ENCODE measurements around the gene PRDM13.

Gene PRDM13

DNA sequence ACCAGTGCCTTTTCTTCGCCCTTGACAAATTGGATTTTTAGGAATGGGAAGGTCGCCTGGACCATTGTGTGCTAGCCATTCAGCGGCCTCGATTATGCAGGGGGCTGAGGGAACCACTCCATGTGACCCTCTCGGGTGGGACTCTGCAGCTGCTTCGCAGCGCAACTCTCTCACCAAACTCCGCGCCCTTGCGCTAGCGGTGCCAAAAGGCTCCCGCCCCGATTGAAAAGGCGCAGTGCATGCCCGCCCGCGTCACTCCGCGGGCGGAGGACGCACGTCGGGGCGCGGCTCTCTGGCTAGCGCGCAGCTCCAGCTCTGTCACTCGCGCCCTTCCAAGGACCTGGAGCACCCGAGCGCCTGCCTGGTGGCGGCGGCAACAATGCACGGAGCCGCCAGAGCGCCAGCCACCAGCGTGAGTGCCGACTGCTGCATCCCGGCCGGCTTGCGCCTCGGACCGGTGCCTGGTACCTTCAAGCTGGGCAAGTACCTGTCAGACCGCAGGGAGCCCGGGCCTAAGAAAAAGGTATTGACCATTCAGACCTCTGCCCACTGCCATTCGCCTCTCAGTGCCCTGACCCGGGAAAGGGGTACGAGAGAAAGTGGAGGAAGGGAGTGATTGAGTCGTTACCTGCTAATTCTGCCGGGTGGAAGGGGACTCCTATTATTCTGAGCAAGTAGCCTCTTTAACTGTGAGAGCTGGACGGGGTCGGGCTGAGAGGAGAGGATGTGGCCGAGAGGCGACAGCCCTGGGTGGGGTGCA is at the start of gene PRDM13:
TSS of gene PRDM13 (plus strand) at position 178 of the 760 bp plus-strand sequence. CDS start at position 380, 202 bp downstream.
- H3K36me3 Mint-ChIP-seq: peaks cover 8% of the 10 kb centered on the region
- no peak for DNase-seq
- peaks cover 98% of the 10 kb centered on the region for H3K27me3 Mint-ChIP-seq
- CTCF ChIA-PET: interaction anchor here (3.6 kb wide), 1 partner anchor 17 kb away, joined by 17 read pairs; no protein-coding TSS in a partner anchor
- no peaks in the 10 kb centered on the region for H3K9me3 Mint-ChIP-seq
- H3K4me3 Mint-ChIP-seq: no peak within 1 kb of the TSS
- H3K27ac Mint-ChIP-seq: peak within 1 kb of the TSS; percentile 72
- H3K4me1 Mint-ChIP-seq: peaks cover 40% of the 10 kb centered on the region

DNA sequence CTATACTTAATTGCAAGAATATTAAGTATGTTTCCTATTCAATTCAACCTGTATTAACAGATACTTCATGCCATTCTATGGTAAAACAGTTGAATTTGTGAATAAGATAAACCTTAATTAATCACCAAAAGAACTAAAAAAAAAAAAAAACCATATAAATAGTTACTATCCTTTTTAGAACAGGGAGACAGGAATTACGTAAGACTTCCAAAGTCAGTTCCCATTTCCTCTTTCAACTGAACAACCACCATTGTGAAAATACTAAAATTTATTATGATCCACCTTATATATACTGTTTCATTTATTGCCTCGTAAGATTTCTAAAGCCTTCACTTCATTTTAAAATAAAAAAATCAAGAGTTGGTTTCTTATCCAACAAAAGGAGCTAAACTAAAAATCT is 47.6 kb upstream of the PRDM13 start:
- Mint-ChIP-seq H3K4me3 (no peak overlapping the region), H3K27me3 (no peaks in the 10 kb centered on the region), H3K27ac (no peak overlapping the region), H3K4me1 (no peaks in the 10 kb centered on the region), H3K9me3 (no peaks in the 10 kb centered on the region), H3K36me3 (peaks cover 36% of the 10 kb centered on the region)
- CTCF ChIA-PET: no interaction called here
- no peak for DNase-seq

DNA sequence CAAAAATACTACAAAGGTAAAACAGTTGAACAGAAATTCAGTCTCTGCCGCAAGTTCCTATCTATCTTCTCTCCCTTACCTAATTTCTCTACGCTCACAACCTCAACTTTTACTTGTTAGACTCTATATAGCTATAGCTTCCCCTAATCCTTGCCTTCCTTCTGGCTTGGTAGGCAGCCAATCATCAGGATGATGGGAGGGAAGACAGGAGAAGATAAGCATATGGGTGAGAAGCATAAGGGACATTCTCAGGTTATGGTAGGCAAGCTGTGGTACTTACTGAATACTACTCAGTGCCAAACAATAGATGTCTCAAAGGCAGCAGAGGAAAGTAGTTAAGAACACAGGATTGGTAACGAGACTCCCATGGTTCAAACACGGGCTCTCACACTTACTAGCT is 46.0 kb upstream of the PRDM13 start:
- peaks cover 2% of the 10 kb centered on the region for H3K4me1 Mint-ChIP-seq
- DNase-seq: no peak
- H3K9me3 Mint-ChIP-seq: no peaks in the 10 kb centered on the region
- H3K4me3 Mint-ChIP-seq: no peak overlapping the region
- CTCF ChIA-PET: interaction anchor here (0.9 kb wide), 1 partner anchor 41 kb away, joined by 3 read pairs; no protein-coding TSS in a partner anchor
- H3K27ac Mint-ChIP-seq: no peak overlapping the region
- no peaks in the 10 kb centered on the region for H3K27me3 Mint-ChIP-seq
- peaks cover 30% of the 10 kb centered on the region for H3K36me3 Mint-ChIP-seq

DNA sequence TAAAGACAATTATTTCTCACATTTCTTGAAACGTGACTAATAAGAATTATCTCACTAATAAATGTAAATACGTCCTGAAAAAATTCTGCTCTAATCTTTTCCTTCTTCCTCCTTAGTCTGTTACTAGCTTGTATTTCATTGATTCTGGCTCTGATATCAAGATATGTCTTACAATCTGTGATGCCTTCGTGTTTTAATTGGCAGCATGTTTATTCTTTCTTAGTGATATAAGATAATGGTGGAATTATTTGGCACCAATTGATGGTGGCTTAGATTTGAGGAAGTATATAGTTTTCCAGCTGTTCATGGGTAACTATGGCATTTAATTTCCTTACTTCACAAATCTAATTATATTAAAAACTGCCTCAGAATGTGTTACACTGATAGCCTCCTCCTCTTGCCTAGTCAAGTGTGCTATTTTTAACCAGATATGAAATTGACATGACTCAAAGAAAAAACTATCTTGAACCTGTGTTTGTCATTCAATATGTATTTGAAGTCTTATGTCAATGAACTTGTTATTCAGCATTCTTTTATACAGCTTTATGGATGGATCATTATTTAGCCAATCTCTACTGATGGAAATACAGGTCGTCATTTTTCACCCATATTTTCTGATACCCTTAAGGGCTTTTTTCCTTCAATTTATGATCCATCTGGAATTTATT is 43.4 kb upstream of the PRDM13 start:
- CTCF ChIA-PET: interaction anchor here (0.7 kb wide), 1 partner anchor 12 kb away, joined by 3 read pairs; no protein-coding TSS in a partner anchor
- peaks cover 22% of the 10 kb centered on the region for H3K36me3 Mint-ChIP-seq
- DNase-seq: no peak
- no peak overlapping the region for H3K4me3 Mint-ChIP-seq
- H3K27ac Mint-ChIP-seq: no peak overlapping the region
- peaks cover 17% of the 10 kb centered on the region for H3K4me1 Mint-ChIP-seq
- H3K27me3 Mint-ChIP-seq: no peaks in the 10 kb centered on the region
- H3K9me3 Mint-ChIP-seq: no peaks in the 10 kb centered on the region

DNA sequence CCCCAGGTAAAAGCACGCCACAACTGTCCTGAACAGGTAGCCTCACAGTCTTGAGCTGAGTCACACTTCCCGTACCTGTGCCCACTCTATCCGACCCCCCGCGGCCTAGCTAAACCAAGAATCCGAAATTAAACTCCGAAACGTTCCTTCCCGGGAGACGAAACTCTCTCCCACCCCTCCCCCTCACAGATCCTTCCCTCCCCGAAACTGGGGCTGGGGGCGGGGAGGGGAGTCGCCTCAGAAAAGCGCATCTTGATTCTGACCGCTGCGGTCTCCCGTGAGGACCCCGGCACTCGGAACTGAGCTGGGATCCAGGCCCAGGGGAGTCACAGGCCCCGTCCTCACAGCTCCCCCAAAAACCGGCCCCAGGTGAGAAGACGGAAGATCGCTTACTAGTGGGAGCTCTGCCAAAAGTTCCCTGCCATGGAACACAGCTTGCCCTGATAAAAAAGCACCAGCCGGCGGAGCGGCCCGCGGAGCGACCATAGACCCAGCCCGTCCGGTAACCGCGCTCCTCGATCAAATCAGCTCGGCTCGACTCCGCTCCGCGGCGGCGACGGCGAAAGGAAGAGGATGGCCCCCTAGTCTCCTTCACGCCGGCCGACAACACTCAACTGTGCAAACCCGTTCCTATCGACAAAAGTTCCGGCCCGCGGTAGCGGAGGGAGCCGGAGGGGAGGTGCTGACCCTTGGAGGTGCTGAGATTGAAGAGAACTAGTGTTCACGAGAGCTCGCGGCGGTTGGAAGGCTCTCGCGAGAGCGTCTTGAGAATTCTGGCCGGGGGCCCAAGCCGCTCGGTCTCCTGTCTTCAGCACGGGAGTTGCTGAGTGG is 38.3 kb upstream of the PRDM13 start, which contains the start of gene CCNC:
TSS of gene CCNC (minus strand) at position 558 of the 831 bp plus-strand sequence. CDS start at position 425, 133 bp downstream.
- DNase-seq: peak; percentile 92
- Mint-ChIP-seq H3K27ac (peak within 1 kb of the TSS; percentile 94), H3K9me3 (no peaks in the 10 kb centered on the region), H3K27me3 (peaks cover 5% of the 10 kb centered on the region), H3K36me3 (peaks cover 9% of the 10 kb centered on the region), H3K4me1 (peaks cover 28% of the 10 kb centered on the region), H3K4me3 (peak within 1 kb of the TSS; percentile 98)
- CTCF ChIA-PET: interaction anchor here (0.8 to 1.9 kb wide), 5 partner anchors 20 to 231 kb away, joined by 3 to 6 read pairs (median 4); no protein-coding TSS in a partner anchor

DNA sequence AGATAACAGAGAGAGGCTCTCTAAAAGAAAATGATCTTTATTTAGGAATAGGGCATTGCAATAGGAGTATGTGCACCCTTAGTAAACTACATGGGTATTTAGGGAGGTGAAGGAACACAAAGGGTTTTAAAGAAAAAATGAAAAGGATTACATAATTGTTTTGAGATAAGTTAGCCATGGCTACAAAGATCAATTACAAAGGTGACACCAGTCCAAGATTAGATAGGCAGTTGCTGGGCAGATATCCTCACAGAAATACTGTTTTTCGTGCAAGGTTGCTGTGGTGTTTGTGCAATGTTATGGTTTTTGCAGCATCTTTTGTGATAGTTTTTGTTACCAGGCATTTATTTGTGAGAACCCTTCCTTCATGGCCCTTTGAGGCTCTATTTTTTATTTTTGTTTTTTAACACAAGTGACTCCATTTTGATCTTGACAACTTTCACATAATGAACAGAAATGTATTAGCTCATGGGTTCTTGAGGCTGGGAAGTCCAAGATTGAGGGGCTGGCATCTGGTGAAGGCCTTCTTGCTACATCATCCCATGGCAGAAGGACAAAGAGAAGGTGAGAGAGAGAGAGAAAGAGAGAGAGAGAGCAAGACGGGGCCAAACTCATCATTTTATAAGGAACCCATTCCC is 32.5 kb upstream of the PRDM13 start:
- Mint-ChIP-seq H3K4me3 (no peak overlapping the region), H3K4me1 (peaks cover 17% of the 10 kb centered on the region), H3K36me3 (no peaks in the 10 kb centered on the region), H3K27me3 (peaks cover 30% of the 10 kb centered on the region), H3K9me3 (no peaks in the 10 kb centered on the region), H3K27ac (no peak overlapping the region)
- no peak for DNase-seq
- CTCF ChIA-PET: no interaction called here

DNA sequence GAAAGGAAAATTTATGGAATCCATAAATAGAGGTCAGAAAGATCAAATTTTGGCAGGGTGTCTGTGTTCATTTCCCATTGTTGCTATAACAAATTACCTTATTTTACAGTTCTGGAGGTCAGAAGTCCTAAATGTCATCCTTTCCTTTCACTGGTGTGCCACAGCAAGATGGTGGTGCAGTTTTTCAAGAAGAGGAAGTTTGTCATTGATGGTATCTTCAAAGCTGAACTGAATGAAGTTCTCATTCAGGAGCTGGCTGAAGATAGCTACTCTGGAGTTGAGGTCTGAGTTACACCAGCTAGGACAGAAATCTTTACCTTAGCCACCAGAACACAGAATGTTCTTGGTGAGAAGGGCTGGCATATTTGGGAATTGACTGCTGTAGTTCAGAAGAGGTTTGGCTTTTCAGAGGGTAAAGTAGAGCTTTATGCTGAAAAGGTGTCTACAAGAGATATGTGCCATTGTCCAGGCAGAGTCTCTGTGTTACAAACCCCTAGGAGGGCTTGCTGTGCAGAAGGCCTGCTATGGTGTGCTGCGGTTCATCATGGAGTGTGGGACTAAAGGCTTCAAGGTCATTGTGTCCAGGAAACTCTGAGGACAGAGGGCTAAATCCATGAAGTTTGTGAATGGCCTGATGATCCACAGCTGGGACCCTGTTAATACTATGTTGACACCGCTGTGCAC is 30.9 kb upstream of the PRDM13 start:
- H3K27ac Mint-ChIP-seq: no peak overlapping the region
- no peak overlapping the region for H3K4me3 Mint-ChIP-seq
- no peaks in the 10 kb centered on the region for H3K9me3 Mint-ChIP-seq
- H3K4me1 Mint-ChIP-seq: peaks cover 15% of the 10 kb centered on the region
- H3K27me3 Mint-ChIP-seq: peaks cover 41% of the 10 kb centered on the region
- H3K36me3 Mint-ChIP-seq: no peaks in the 10 kb centered on the region
- no peak for DNase-seq
- CTCF ChIA-PET: interaction anchor here (0.7 kb wide), 1 partner anchor 12 kb away, joined by 3 read pairs; no protein-coding TSS in a partner anchor

DNA sequence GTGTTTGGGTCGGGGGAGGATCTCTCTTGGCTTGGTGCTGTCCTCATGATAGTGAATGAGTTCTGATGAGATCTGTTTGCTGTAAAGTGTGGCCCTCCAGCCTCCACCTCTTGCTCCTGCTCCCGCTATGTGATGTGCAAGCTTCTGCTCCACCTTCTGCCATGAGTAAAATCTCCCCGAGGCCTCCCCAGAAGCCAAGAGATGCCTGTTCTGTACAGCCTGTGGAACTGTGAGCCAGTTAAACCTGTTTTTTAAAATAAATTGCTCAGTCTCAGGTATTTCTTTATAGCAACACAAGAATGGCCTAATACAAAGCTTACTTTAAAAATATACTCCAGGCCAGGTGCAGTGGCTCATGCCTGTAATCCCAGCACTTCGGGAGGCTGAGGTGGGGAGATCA is 26.9 kb upstream of the PRDM13 start:
- H3K27me3 Mint-ChIP-seq: peaks cover 59% of the 10 kb centered on the region
- DNase-seq: no peak
- H3K4me3 Mint-ChIP-seq: no peak overlapping the region
- H3K36me3 Mint-ChIP-seq: no peaks in the 10 kb centered on the region
- CTCF ChIA-PET: no interaction called here
- H3K9me3 Mint-ChIP-seq: no peaks in the 10 kb centered on the region
- no peak overlapping the region for H3K27ac Mint-ChIP-seq
- peaks cover 11% of the 10 kb centered on the region for H3K4me1 Mint-ChIP-seq

DNA sequence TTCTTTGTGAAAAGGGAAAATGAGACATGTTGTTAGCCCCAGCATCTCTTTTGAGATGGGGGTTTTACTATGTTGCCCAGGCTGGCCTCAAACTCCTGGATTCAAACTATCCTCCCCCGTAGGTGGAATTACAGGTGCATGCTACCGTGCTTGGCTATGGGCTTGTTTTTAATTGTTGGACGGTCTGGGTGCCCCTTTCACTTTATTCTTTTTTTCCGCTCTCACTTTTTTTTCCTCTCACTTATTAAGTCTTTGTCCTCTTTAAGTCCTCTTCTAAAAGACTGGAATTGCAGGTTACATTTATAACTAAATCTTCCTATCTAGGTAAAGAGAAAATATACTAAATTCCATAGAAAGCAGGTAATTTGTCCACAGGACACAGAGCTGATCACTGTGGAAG is 18.8 kb upstream of the PRDM13 start:
- Mint-ChIP-seq H3K4me1 (peaks cover 37% of the 10 kb centered on the region), H3K4me3 (no peak overlapping the region), H3K36me3 (peaks cover 3% of the 10 kb centered on the region), H3K27me3 (peaks cover 84% of the 10 kb centered on the region), H3K9me3 (no peaks in the 10 kb centered on the region), H3K27ac (no peak overlapping the region)
- CTCF ChIA-PET: interaction anchor here (0.7 to 3.5 kb wide), 6 partner anchors 16 to 158 kb away, joined by 3 to 19 read pairs (median 6); partner anchors contain the start of genes CCNC and PRDM13
- no peak for DNase-seq

DNA sequence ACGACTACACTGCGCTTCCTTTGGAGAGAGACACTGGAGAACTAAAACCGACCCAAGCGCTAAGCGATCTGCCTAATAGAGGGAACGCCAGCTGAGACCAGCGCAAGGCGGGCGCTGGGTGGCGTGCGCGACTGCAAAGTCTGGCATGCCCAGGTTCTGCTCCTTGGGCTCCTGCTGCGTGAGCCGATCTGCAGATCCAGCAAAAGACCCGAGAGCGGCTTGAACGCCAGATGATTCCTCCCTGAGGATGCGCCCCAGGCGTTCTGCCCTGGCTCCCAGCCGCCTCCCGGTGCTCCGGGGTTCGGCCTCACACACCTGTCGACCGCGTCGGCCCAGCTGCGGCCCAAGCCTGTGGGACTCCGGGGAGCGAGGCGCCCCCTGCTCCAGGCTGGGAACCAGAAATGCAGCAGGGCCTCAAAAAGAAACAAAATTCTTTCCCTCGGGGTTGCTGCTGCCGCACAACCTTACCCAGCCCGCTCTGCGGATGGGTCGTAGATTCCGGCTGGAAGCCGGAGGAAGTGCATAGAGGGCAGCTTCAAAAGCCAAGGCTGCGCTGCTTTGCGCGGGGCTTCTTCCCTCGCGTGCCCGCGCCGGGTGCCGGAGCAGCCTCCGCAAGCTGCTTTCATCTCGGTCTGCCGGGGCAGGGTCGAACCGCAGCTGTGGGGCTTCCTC is 17.9 kb upstream of the PRDM13 start:
- CTCF ChIA-PET: interaction anchor here (0.8 to 3.5 kb wide), 9 partner anchors 13 to 157 kb away, joined by 3 to 19 read pairs (median 4); partner anchors contain the start of genes CCNC and PRDM13
- Mint-ChIP-seq H3K27ac (no peak overlapping the region), H3K4me1 (peaks cover 37% of the 10 kb centered on the region), H3K9me3 (no peaks in the 10 kb centered on the region), H3K36me3 (peaks cover 3% of the 10 kb centered on the region), H3K4me3 (peak overlapping the region; percentile 78), H3K27me3 (peaks cover 89% of the 10 kb centered on the region)
- peak; percentile 80 for DNase-seq

DNA sequence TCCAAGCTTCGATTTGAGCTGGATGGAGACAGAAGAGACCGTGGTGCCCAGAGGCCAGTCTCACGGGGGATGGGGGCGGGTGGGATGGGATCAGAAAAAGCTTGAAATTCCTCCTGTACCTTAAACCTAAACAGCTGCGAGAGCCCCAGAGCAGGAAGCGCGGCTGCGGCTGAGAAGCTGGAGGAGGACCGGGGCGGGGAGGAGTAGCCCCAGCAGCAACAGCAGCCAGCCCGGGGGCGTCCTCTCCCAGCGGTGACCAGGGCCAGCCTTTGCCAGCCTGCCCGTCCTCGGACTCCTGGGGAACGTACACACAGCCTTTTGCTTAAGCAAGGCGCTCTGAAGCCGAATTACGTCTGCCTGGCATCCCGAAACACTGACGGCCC is 17.4 kb upstream of the PRDM13 start:
- Mint-ChIP-seq H3K27me3 (peaks cover 88% of the 10 kb centered on the region), H3K36me3 (peaks cover 3% of the 10 kb centered on the region), H3K27ac (no peak overlapping the region), H3K4me3 (peak overlapping the region; percentile 78), H3K4me1 (peaks cover 37% of the 10 kb centered on the region), H3K9me3 (no peaks in the 10 kb centered on the region)
- CTCF ChIA-PET: interaction anchor here (0.8 to 3.5 kb wide), 8 partner anchors 12 to 157 kb away, joined by 3 to 19 read pairs (median 5); partner anchors contain the start of genes CCNC and PRDM13
- no peak for DNase-seq

DNA sequence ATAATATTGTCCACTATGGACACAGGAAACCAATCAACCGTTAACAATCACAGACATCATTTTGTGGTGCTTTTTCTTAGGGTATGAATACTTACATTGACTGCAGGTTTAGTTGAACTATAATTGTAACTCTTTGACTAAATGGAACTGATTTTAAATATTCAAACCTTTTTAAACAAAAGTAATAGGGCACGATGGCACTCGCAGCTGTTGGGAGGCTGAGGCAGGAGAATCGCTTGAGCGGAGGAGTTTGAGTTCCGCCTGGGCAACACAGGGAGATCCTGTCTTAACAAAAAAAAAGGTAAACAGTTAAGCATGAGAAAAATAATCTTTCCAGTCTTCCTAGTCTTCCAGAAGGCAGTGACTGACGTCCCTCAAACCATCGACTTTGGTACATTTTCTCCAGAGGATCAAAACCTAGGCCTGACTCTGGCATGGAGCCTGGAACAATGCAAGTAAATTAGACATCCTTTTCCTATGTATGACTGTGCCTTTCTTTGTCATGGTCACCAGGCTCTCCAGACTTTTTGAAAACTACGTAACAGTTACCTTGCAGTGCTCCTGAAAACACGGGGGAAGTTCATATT is 16.6 kb upstream of the PRDM13 start:
- no peak for DNase-seq
- H3K27me3 Mint-ChIP-seq: peaks cover 87% of the 10 kb centered on the region
- no peak overlapping the region for H3K27ac Mint-ChIP-seq
- H3K36me3 Mint-ChIP-seq: peaks cover 3% of the 10 kb centered on the region
- peak overlapping the region; percentile 78 for H3K4me3 Mint-ChIP-seq
- H3K4me1 Mint-ChIP-seq: peaks cover 37% of the 10 kb centered on the region
- CTCF ChIA-PET: interaction anchor here (2.4 to 3.5 kb wide), 2 partner anchors 18 to 156 kb away, joined by 17 to 19 read pairs; partner anchors contain the start of gene PRDM13
- H3K9me3 Mint-ChIP-seq: no peaks in the 10 kb centered on the region

Data from activated naive CD4-positive, alpha-beta T cell treated with anti-CD3 and anti-CD28 coated beads, Interleukin-2, amount 10 ng/mL, durations not matched to agents 7 days and 5 days (primary cell).